Activated naive CD8-positive, alpha-beta T cell treated with anti-CD3 and anti-CD28 coated beads for 36 hours (primary cell): Measurements from ENCODE around the gene SWT1. TPM values are rescaled to one million over a fixed set of nuclear protein-coding genes. Genes with fewer than 3 reads are reported as not detected.

Source experiments
- DNase-seq: peaks from one replicate; pipeline ENCODE4 v3.0.0; 2021
- H3K27ac Mint-ChIP-seq: one replicate; pipeline ENCODE4 v1.8.0; 2022; ENCODE audit warnings: mild to moderate bottlenecking, moderate library complexity, mixed read lengths
- H3K27me3 Mint-ChIP-seq: one replicate; pipeline ENCODE4 v1.8.0; 2022; ENCODE audit warnings: mild to moderate bottlenecking, mixed read lengths
- H3K36me3 Mint-ChIP-seq: one replicate; pipeline ENCODE4 v1.8.0; 2021; ENCODE audit warnings: mild to moderate bottlenecking, mixed read lengths
- H3K4me1 Mint-ChIP-seq: one replicate; pipeline ENCODE4 v1.8.0; 2021; ENCODE audit warnings: mixed read lengths
- H3K4me3 Mint-ChIP-seq: one replicate; pipeline ENCODE4 v1.8.0; 2022; ENCODE audit warnings: mild to moderate bottlenecking, moderate library complexity, mixed read lengths
- H3K9me3 Mint-ChIP-seq: one replicate; pipeline ENCODE4 v1.8.0; 2022; ENCODE audit warnings: mixed read lengths
- total RNA-seq, 2 experiments: library from RNA; stranded (reverse); gene quantifications; one replicate each; pipeline ENCODE4 v1.2.3, GENCODE V29; 2021

SWT1 gene
- total RNA-seq, 2 experiments from 2014 or later: 1.4 to 1.8 TPM

DNA sequence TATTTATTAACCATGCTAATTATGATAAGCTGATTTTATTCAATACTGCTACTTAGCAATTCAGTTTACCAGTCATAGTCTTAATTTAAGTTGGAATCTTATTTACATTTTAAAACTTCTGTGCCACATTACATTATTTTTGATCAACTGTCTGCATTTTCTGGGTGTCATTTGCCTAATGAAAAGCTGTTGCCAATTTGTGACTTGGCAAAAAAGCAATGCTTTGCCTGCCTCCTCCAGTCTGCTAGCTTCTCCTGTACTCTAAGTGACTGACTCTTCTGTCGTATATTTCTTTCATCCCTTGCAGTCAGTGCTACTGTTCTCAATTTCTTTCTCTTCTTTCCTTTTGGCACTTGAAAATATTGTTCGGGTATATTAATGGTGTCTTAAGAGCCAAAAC is 165.7 kb downstream of the SWT1 start:
- Mint-ChIP-seq H3K27ac (no peak overlapping the region), H3K4me3 (no peak overlapping the region), H3K4me1 (peaks cover 19% of the 10 kb centered on the region), H3K9me3 (peaks cover 7% of the 10 kb centered on the region), H3K27me3 (no peaks in the 10 kb centered on the region), H3K36me3 (peaks cover 20% of the 10 kb centered on the region)
- no peak for DNase-seq

DNA sequence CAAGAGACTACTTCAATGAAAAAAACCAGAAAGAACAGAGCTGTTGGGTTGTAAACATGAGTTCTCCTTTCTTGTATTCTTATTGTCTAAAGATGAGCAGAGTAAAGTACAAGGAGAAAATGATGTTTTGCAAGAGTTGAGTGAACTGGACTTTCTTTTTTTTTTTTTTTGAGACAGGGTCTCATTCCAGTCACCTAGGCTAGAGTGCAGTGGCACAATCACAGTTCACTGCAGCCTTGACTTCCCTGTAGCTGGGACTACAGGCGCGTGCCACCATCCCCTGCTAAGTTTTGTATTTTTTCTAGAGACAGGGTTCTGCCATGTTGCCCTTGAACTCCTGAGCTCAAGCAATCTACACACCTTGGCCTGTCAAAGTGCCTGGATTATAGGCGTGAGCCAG is 167.2 kb downstream of the SWT1 start:
- Mint-ChIP-seq H3K27me3 (no peaks in the 10 kb centered on the region), H3K27ac (no peak overlapping the region), H3K4me1 (peaks cover 7% of the 10 kb centered on the region), H3K9me3 (peaks cover 6% of the 10 kb centered on the region), H3K36me3 (peaks cover 15% of the 10 kb centered on the region), H3K4me3 (no peak overlapping the region)
- DNase-seq: no peak

DNA sequence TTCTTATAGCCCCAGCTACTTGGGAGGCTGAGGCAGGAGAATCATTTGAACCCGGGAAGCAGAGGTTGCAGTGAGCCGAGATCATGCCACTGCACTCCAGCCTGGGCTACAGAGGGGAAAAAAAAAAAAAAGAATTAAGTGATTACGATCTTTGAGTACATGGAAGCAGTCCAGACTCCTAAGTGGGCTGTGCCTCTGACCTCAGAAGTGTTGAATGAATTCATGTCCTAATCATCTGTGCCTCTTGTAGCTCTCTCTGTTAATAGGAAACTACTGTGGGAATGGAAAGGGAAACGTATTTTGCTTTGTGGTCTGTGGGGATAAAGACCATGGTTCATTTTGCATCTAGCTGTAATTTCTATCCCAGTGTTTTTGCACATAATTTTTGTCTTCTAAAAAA is 168.4 kb downstream of the SWT1 start:
- H3K27me3 Mint-ChIP-seq: no peaks in the 10 kb centered on the region
- peaks cover 4% of the 10 kb centered on the region for H3K9me3 Mint-ChIP-seq
- no peak overlapping the region for H3K27ac Mint-ChIP-seq
- H3K36me3 Mint-ChIP-seq: peaks cover 10% of the 10 kb centered on the region
- no peak overlapping the region for H3K4me3 Mint-ChIP-seq
- H3K4me1 Mint-ChIP-seq: peaks cover 5% of the 10 kb centered on the region
- no peak for DNase-seq

DNA sequence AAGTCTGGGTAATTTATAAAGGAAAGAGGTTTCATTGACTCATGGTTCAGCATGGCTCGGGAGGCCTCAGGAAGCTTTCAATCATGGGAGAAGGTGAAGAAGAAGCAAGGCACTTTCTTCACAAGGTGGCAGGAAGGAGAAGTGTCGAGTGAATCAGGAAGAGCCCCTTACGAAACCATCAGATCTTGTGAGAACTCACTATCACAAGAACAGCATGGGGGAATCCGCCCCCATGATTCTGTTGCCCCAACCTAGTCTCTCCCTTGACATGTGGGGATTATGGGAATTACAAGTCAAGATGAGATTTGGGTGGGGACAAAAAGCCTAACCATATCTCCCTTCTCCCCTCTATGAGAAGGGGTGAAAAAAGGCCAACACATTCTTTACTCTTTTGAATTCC is 171.3 kb downstream of the SWT1 start:
- H3K4me3 Mint-ChIP-seq: no peak overlapping the region
- H3K36me3 Mint-ChIP-seq: no peaks in the 10 kb centered on the region
- peaks cover 9% of the 10 kb centered on the region for H3K4me1 Mint-ChIP-seq
- no peaks in the 10 kb centered on the region for H3K9me3 Mint-ChIP-seq
- DNase-seq: no peak
- no peak overlapping the region for H3K27ac Mint-ChIP-seq
- H3K27me3 Mint-ChIP-seq: no peaks in the 10 kb centered on the region

DNA sequence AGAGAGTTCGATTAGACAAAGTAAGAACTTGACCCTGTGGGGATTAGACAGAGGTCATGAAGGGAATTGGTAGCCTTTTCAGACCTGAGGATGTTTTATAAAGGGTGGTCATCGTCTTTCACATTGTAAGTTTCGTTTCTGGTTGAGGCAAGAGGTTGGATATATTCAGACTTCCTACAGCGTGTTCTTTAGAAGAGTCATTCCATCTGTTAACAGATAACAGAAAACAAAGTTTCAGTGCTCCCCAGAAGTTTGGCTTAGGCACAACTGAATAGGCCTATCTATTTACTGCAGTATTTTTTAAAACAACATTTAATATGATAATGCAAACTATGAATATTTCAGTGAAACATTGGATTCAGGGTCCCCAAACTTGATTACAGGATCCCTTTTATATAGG is 177.2 kb downstream of the SWT1 start:
- no peak for DNase-seq
- Mint-ChIP-seq H3K9me3 (peaks cover 1% of the 10 kb centered on the region), H3K27ac (no peak overlapping the region), H3K36me3 (peaks cover 5% of the 10 kb centered on the region), H3K4me1 (peaks cover 25% of the 10 kb centered on the region), H3K27me3 (no peaks in the 10 kb centered on the region), H3K4me3 (no peak overlapping the region)

DNA sequence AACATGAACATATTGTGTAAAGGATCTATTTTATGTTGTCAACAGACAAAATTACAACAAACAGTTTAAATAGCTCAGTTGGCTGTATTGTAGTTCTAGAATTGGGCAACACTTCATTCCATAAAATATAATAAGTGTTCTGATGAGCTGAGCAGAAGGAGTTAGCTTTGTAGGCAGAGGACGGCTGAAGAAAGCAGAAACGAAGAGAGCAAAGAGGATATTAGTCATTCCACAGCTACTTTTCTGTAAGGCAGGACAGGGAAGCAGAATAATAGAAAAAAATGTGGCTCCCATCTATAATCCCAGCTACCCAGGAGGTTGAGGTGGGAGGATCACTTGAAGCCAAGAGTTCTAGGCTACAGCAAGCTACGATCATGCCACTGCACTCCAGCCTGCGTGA is 180.3 kb downstream of the SWT1 start:
- H3K9me3 Mint-ChIP-seq: peaks cover 9% of the 10 kb centered on the region
- H3K4me1 Mint-ChIP-seq: peaks cover 37% of the 10 kb centered on the region

DNA sequence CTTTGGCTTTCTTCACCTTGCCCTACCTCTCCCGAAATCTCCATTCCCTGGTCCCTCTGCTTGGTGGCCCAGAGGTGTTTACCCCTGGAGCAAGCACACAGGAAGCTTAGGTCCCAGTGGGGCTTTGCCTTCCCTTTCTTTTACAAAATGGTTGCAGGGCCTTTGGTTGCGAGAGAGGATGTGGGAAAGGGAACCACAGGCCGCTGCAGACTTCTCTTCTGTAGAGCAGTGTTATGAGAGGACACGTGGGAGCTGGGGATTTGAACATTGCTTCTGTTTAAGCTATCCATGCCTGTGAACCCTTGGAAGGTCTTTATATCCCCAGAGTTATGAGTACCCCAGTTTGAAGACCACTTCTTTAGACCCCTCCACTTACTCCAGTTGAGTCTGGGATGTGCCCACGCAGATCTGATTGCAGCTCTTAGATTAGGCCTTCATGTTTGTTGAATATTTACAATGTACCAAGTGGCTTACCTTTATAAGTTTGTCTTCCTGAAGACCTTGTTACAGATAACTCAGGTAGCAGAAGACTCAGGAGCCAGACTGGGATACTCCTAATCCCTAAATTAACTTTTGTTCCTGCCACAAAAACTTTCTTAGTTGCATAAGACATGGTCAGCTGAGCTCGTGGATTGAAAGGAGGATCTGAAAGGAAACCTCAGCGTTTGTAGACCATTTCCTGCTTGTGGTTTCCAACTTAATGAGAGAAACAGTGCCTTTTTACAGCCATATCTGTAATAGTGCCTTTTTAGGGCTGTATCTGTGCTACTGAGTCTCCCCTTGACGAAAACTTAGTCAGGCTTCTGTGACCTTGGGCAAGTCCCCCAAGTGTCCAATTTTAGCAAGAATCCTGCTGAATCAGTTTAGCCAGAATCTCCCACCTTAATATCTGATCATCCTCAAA is 182.0 kb downstream of the SWT1 start:
- peaks cover 12% of the 10 kb centered on the region for H3K36me3 Mint-ChIP-seq
- peak overlapping the region; percentile 78 for H3K27ac Mint-ChIP-seq
- H3K4me3 Mint-ChIP-seq: no peak overlapping the region
- H3K4me1 Mint-ChIP-seq: peaks cover 32% of the 10 kb centered on the region
- H3K9me3 Mint-ChIP-seq: peaks cover 9% of the 10 kb centered on the region
- H3K27me3 Mint-ChIP-seq: no peaks in the 10 kb centered on the region
- DNase-seq: peak; percentile 40

More for the DNA sequence above, 180.3 kb downstream of the SWT1 start:
- no peak for DNase-seq
- no peak overlapping the region for H3K4me3 Mint-ChIP-seq
- no peak overlapping the region for H3K27ac Mint-ChIP-seq
- no peaks in the 10 kb centered on the region for H3K27me3 Mint-ChIP-seq
- H3K36me3 Mint-ChIP-seq: peaks cover 12% of the 10 kb centered on the region

DNA sequence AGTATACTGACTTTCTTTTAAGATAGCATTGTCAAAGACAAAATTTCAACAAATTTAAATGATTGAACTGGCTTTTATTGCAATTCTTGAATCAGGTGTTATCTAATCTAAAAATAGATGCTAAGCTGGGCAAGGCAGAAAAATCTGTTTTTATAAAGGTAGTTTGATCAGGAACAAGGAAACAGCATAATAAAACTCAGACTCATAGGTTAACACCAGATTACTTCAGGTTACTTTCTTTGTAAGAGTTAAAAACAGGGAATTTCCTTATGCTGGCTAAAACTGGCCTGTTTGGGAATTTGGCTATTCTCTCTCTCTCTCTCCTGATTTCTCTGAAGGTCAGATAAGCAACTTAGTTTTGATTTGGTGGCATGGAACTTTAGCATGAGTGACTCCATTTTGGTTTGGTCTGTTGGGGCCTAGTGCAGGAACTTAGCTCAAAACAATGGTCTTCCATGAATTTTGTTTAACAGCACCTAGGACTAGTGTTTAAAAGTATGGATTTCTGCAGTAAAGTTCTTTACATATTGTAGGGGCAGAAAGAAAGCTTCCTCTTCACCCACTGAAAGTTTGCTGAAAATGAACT is 184.3 kb downstream of the SWT1 start:
- H3K4me3 Mint-ChIP-seq: no peak overlapping the region
- H3K4me1 Mint-ChIP-seq: peaks cover 35% of the 10 kb centered on the region
- H3K36me3 Mint-ChIP-seq: peaks cover 12% of the 10 kb centered on the region
- no peak for DNase-seq
- no peaks in the 10 kb centered on the region for H3K27me3 Mint-ChIP-seq
- peaks cover 7% of the 10 kb centered on the region for H3K9me3 Mint-ChIP-seq
- no peak overlapping the region for H3K27ac Mint-ChIP-seq

Other genes with a start within 250 kb of the SWT1 start
- gene NIBAN1, start 182.7 kb upstream of the SWT1 start, total RNA-seq: 1 to 10 TPM; 7.9 to 8.1 TPM
- 10 to 100 TPM; 28.6 to 28.8 TPM for gene RNF2, start 111.6 kb upstream of the SWT1 start, total RNA-seq
- 10 to 100 TPM; 23.1 to 27.7 TPM for gene TRMT1L, start 214 bp upstream of the SWT1 start, total RNA-seq
- 100 to 1,000 TPM; 137 to 139 TPM for gene IVNS1ABP, start 160.1 kb downstream of the SWT1 start, total RNA-seq